Measurements from ENCODE around the gene GALNTL6.

GALNTL6 gene

GRCh38 chr4:171889681-171890080 lies 76.5 kb downstream of the GALNTL6 start:
- TF ChIP-seq GABPA (IDR thresholded peaks at IDR 0.05; ENCODE audit: low read depth) (no peak), CTCF (IDR thresholded peaks at IDR 0.05; ENCODE audit: insufficient read depth, low read length) (no peak), POLR2AphosphoS5 (IDR thresholded peaks at IDR 0.05; ENCODE audit: low read depth) (no peak)
- Histone ChIP-seq H3K27ac (replicated peaks) (no peak overlapping the region), H3K27me3 (ENCODE audit: insufficient read depth, poor library complexity, severe bottlenecking) (no peaks in the 10 kb centered on the region), H3K4me3 (replicated peaks; ENCODE audit: insufficient read depth, low read length) (no peak overlapping the region)
- no peak for DNase-seq (ENCODE audit: low read depth in 1 of 2, low spot score in 1 of 2)

- Histone ChIP-seq H3K27ac (replicated peaks) (no peak overlapping the region), H3K27me3 (ENCODE audit: insufficient read depth, poor library complexity, severe bottlenecking) (no peaks in the 10 kb centered on the region), H3K4me3 (replicated peaks; ENCODE audit: insufficient read depth, low read length) (no peak overlapping the region)
- TF ChIP-seq POLR2AphosphoS5 (IDR thresholded peaks at IDR 0.05; ENCODE audit: low read depth): no peak
- no peak for DNase-seq (ENCODE audit: low read depth in 1 of 2, low spot score in 1 of 2)
These were observed 77.8 kb downstream of the GALNTL6 start for GRCh38 chr4:171891038-171891437.

- H3K27ac ChIP-seq (replicated peaks): no peak overlapping the region
- DNase-seq (ENCODE audit: low read depth in 1 of 2, low spot score in 1 of 2): no peak
- TF ChIP-seq SPI1 (IDR thresholded peaks at IDR 0.05; ENCODE audit: borderline replicate concordance, low read depth) (no peak), REST (IDR thresholded peaks at IDR 0.05; ENCODE audit: insufficient replicate concordance, low read depth) (no peak), CTCF (IDR thresholded peaks at IDR 0.05; ENCODE audit: insufficient read depth, low read length) (no peak), GABPA (IDR thresholded peaks at IDR 0.05; ENCODE audit: low read depth) (no peak), POLR2AphosphoS5 (IDR thresholded peaks at IDR 0.05; ENCODE audit: low read depth) (no peak)
- H3K27me3 ChIP-seq (ENCODE audit: insufficient read depth, poor library complexity, severe bottlenecking): no peaks in the 10 kb centered on the region
- H3K4me3 ChIP-seq (replicated peaks; ENCODE audit: insufficient read depth, low read length): no peak overlapping the region
These were observed 83.2 kb downstream of the GALNTL6 start for GRCh38 chr4:171896426-171896825.

- no peak for TF ChIP-seq POLR2AphosphoS5 (IDR thresholded peaks at IDR 0.05; ENCODE audit: low read depth)
- no peak for TF ChIP-seq GABPA (IDR thresholded peaks at IDR 0.05; ENCODE audit: low read depth)
- no peak for TF ChIP-seq REST (IDR thresholded peaks at IDR 0.05; ENCODE audit: insufficient replicate concordance, low read depth)
- TF ChIP-seq CTCF (IDR thresholded peaks at IDR 0.05; ENCODE audit: insufficient read depth, low read length): no peak
- TF ChIP-seq SPI1 (IDR thresholded peaks at IDR 0.05; ENCODE audit: borderline replicate concordance, low read depth): no peak
- Histone ChIP-seq H3K27me3 (ENCODE audit: insufficient read depth, poor library complexity, severe bottlenecking) (no peaks in the 10 kb centered on the region), H3K27ac (replicated peaks) (no peak overlapping the region), H3K4me3 (replicated peaks; ENCODE audit: insufficient read depth, low read length) (no peak overlapping the region)
- DNase-seq (ENCODE audit: low read depth in 1 of 2, low spot score in 1 of 2): no peak
These were observed 106.1 kb downstream of the GALNTL6 start for GRCh38 chr4:171919314-171919713.

Measured in HL-60 (cell line).